Panc1 (cell line): ENCODE measurements around the gene VDR. TPM values are rescaled to one million over a fixed set of nuclear protein-coding genes. Genes with fewer than 3 reads are reported as not detected.

ENCODE experiments used
- ATAC-seq: fragments of 200-7000 bp; cut with Tn5 transposase; 2 replicates; pipeline ENCODE4 v1.9.1; 2020; ENCODE audit warnings: mild to moderate bottlenecking, moderate library complexity
- BruUV-seq: library from RNA; stranded (reverse); fragments of 400-500 nt; replicated peaks from 2 replicates; lab custom pipeline; 2021; lab: Mats Ljungman, UMichigan
- CTCF ChIA-PET: fragments of 300-600 bp; sonication (Branson Sonifier 250); formaldehyde crosslinking; loops from one replicate; lab custom pipeline; 2022; ENCODE audit warnings: antibody characterized with exemption; lab: Charles Lee
- POLR2A ChIA-PET: fragments of 300-600 bp; sonication (Branson Sonifier 250); formaldehyde crosslinking; loops from one replicate; lab custom pipeline; 2022; ENCODE audit warnings: antibody characterized with exemption; lab: Charles Lee
- DNase-seq: peaks from one replicate; pipeline ENCODE4 v3.0.0-alpha.2; 2010; ENCODE audit warnings: low read depth, low spot score
- H3K27ac ChIP-seq: 2 replicates; pipeline ENCODE4 v1.5.1; 2011; ENCODE audit warnings: mild to moderate bottlenecking, low read length, inconsistent platforms
- H3K27me3 ChIP-seq: fragments of 200-500 bp; sonication (Bioruptor generic); 2 replicates; pipeline ENCODE4 v1.6.0; 2014; ENCODE audit warnings: low read length, inconsistent platforms; ENCODE audit not compliant: control insufficient read depth, insufficient read depth
- H3K36me3 ChIP-seq: fragments of 200-500 bp; sonication (Bioruptor generic); 2 replicates; pipeline ENCODE4 v1.5.1; 2014; ENCODE audit warnings: inconsistent platforms, mild to moderate bottlenecking, low read length, moderate library complexity; ENCODE audit not compliant: control insufficient read depth, insufficient read depth
- H3K4me1 ChIP-seq: 2 replicates; pipeline ENCODE4 v1.5.1; 2011; ENCODE audit warnings: inconsistent platforms, mild to moderate bottlenecking, low read length, moderate library complexity; ENCODE audit not compliant: control insufficient read depth, insufficient read depth
- H3K4me3 ChIP-seq, 2 experiments: 2 replicates each; pipeline ENCODE4 v1.5.1; 2011 to 2012; ENCODE audit warnings: low read depth in 2 of 2, low read length in 2 of 2, mild to moderate bottlenecking in 2 of 2, inconsistent platforms in 1 of 2, moderate library complexity in 1 of 2
- H3K9me3 ChIP-seq: fragments of 200-500 bp; sonication (Bioruptor generic); 2 replicates; pipeline ENCODE4 v1.5.1; 2014; ENCODE audit warnings: low read depth, mild to moderate bottlenecking, inconsistent platforms, low read length, moderate library complexity; ENCODE audit not compliant: control insufficient read depth, insufficient read depth
- POLR2AphosphoS5 ChIP-seq: IDR thresholded peaks from 2 replicates; pipeline ENCODE4 v1.6.1; 2012; ENCODE audit warnings: mild to moderate bottlenecking, low read depth, low read length, moderate library complexity
- SIN3A ChIP-seq: IDR thresholded peaks from 2 replicates; pipeline ENCODE4 v1.6.1; 2012; ENCODE audit warnings: low read depth, mild to moderate bottlenecking, low read length, moderate library complexity, borderline replicate concordance; ENCODE audit not compliant: insufficient read depth
- TCF7L2 ChIP-seq: IDR thresholded peaks from 2 replicates; pipeline ENCODE4 v1.6.1; 2011; ENCODE audit warnings: mild to moderate bottlenecking, low read depth, low read length, inconsistent platforms
- in situ Hi-C: cut with HindIII; loops from 2 replicates; pipeline ENCODE4 v1.10.0; 2016; ENCODE audit warnings: low sequenced_read_pairs, low pct_unique_long_range_greater_than_20kb
- intact Hi-C: fragments of 100-400 bp; cut with micrococcal nuclease; formaldehyde crosslinking; loops from one replicate; pipeline ENCODE4 v1.10.0; 2022; ENCODE audit not compliant: unreplicated experiment
- total RNA-seq: library from RNA; stranded (reverse); gene quantifications from one replicate; pipeline ENCODE4 v1.2.1, GENCODE V29; 2021; ENCODE audit not compliant: unreplicated experiment
- TF ChIP-seq, protein P1 (sequence below): fragments of 450-650 bp; IDR thresholded peaks from 2 replicates; pipeline ENCODE4 v1.5.1; 2017; ENCODE audit warnings: mild to moderate bottlenecking
- TF ChIP-seq, protein P2 (sequence below), 2 experiments: IDR thresholded peaks; 2 replicates each; pipeline ENCODE4 v1.6.1; 2011 to 2012; ENCODE audit warnings: low read depth in 2 of 2, control low read depth in 1 of 2, low read length in 1 of 2, mild to moderate bottlenecking in 1 of 2, moderate library complexity in 1 of 2; ENCODE audit not compliant: insufficient read depth in 1 of 2

The VDR gene
- total RNA-seq, 1 experiment from 2014 or later: 3.0 TPM

DNA sequence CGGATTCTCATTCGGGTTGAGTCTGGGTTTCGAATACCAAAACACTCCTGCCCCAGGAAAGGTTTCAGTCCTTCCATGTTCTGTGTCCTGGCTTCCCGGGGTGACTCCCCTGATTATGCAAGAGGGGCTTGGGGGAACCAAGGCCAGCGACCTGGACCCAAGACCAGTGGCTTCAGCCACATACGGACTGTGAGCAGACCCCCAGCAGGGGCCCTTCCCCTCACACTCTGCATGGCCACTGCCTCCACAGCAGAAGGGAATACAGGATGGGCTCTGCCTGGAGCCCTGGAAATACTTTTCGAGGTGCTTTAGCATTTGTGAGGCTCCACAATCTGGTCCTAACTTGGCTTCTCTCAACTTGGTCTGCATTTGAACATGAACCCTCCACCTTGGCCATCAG, 104.2 kb downstream of the VDR start:
- CTCF ChIA-PET: interaction anchor here (2.1 kb wide), 1 partner anchor 37 kb away, joined by 11 read pairs; no protein-coding TSS in a partner anchor
- in situ Hi-C loops: no loop called here
- no peaks in the 10 kb centered on the region; the same call in 1 of the 2 replicates for H3K36me3 ChIP-seq
- POLR2A ChIA-PET: no interaction called here
- H3K27ac ChIP-seq: no peak overlapping the region
- H3K4me3 ChIP-seq: no peak overlapping the region
- ATAC-seq (no peak), DNase-seq (no peak)
- H3K27me3 ChIP-seq: no peaks in the 10 kb centered on the region
- peaks cover 34% of the 10 kb centered on the region for H3K4me1 ChIP-seq
- H3K9me3 ChIP-seq: no peaks in the 10 kb centered on the region
- TF ChIP-seq, protein P1, sequence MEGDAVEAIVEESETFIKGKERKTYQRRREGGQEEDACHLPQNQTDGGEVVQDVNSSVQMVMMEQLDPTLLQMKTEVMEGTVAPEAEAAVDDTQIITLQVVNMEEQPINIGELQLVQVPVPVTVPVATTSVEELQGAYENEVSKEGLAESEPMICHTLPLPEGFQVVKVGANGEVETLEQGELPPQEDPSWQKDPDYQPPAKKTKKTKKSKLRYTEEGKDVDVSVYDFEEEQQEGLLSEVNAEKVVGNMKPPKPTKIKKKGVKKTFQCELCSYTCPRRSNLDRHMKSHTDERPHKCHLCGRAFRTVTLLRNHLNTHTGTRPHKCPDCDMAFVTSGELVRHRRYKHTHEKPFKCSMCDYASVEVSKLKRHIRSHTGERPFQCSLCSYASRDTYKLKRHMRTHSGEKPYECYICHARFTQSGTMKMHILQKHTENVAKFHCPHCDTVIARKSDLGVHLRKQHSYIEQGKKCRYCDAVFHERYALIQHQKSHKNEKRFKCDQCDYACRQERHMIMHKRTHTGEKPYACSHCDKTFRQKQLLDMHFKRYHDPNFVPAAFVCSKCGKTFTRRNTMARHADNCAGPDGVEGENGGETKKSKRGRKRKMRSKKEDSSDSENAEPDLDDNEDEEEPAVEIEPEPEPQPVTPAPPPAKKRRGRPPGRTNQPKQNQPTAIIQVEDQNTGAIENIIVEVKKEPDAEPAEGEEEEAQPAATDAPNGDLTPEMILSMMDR: no peak
- TF ChIP-seq TCF7L2 (no peak), SIN3A (no peak), POLR2AphosphoS5 (no peak)
- TF ChIP-seq, protein P2, sequence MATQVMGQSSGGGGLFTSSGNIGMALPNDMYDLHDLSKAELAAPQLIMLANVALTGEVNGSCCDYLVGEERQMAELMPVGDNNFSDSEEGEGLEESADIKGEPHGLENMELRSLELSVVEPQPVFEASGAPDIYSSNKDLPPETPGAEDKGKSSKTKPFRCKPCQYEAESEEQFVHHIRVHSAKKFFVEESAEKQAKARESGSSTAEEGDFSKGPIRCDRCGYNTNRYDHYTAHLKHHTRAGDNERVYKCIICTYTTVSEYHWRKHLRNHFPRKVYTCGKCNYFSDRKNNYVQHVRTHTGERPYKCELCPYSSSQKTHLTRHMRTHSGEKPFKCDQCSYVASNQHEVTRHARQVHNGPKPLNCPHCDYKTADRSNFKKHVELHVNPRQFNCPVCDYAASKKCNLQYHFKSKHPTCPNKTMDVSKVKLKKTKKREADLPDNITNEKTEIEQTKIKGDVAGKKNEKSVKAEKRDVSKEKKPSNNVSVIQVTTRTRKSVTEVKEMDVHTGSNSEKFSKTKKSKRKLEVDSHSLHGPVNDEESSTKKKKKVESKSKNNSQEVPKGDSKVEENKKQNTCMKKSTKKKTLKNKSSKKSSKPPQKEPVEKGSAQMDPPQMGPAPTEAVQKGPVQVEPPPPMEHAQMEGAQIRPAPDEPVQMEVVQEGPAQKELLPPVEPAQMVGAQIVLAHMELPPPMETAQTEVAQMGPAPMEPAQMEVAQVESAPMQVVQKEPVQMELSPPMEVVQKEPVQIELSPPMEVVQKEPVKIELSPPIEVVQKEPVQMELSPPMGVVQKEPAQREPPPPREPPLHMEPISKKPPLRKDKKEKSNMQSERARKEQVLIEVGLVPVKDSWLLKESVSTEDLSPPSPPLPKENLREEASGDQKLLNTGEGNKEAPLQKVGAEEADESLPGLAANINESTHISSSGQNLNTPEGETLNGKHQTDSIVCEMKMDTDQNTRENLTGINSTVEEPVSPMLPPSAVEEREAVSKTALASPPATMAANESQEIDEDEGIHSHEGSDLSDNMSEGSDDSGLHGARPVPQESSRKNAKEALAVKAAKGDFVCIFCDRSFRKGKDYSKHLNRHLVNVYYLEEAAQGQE (IDR thresholded peaks at IDR 0.05; ENCODE audit: insufficient read depth in 1 of 2, low read depth in 2 of 2, low read length in 1 of 2): no peak
- BruUV-seq: no TSS peak
- intact Hi-C loops: no loop called here

DNA sequence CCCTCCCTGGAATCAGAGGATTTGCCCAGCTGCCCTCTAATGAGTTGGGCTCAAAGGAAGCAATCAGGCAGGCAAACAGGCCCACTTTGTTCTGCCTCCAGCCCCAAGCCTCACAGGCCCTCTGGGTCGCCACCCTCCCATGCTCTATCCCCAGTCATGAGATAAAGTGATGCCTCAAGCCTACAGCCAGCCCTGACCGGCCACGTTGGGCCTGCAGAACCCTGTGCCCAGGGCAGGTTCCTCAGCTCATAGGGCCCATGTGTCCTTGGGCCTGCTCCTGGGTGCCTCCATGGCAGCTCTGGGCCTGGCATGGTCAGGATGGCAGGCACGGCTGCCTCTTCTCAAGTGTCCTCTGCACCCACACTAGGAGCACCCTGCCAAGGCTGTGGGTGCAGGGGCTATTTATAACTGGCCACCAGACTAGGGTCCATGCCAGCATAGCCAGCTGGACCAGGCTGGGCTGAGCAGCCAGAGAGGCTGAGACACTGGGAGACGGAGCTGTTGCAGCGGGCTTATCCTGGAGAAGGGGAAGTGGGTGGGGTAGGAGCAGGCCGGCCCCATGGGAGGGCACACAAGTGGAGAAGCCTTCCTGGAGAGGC, 105.3 kb downstream of the VDR start:
- BruUV-seq: no TSS peak
- Histone ChIP-seq H3K4me1 (peaks cover 34% of the 10 kb centered on the region), H3K36me3 (peaks cover under 1% of the 10 kb centered on the region; the same call in 1 of the 2 replicates), H3K27me3 (no peaks in the 10 kb centered on the region), H3K27ac (no peak overlapping the region), H3K9me3 (no peaks in the 10 kb centered on the region), H3K4me3 (no peak overlapping the region)
- ChIA-PET CTCF (interaction anchor here (1.0 kb wide), 1 partner anchor 39 kb away, joined by 3 read pairs; no protein-coding TSS in a partner anchor), POLR2A (no interaction called here)
- TF ChIP-seq TCF7L2 (no peak), POLR2AphosphoS5 (no peak), SIN3A (no peak)
- TF ChIP-seq, protein P2 (IDR thresholded peaks at IDR 0.05; ENCODE audit: insufficient read depth in 1 of 2, low read depth in 2 of 2, low read length in 1 of 2): no peak
- TF ChIP-seq, protein P1: no peak
- ATAC-seq (no peak), DNase-seq (no peak)
- in situ Hi-C loops: no loop called here
- intact Hi-C loops: no loop called here
